HCT116 (cell line): ENCODE measurements around the gene STK32C. TPM values are rescaled to one million over a fixed set of nuclear protein-coding genes. Genes with fewer than 3 reads are reported as not detected.

Source experiments
- ATAC-seq: fragments of 200-7000 bp; cut with Tn5 transposase; 2 replicates; pipeline ENCODE4 v1.9.1; 2020; ENCODE audit warnings: mild to moderate bottlenecking, moderate library complexity
- BruUV-seq: library from RNA; stranded (reverse); fragments of 400-500 nt; replicated peaks from 2 replicates; lab custom pipeline; 2021; lab: Mats Ljungman, UMichigan
- CTCF ChIA-PET: fragments of 300-600 bp; sonication (Branson Sonifier 250); formaldehyde crosslinking; loops from one replicate; lab custom pipeline; 2021; ENCODE audit warnings: antibody characterized with exemption; lab: Charles Lee
- POLR2A ChIA-PET: fragments of 300-600, 350-600 bp; sonication (Branson Sonifier 250); formaldehyde crosslinking; loops from one replicate; lab custom pipeline; 2021; ENCODE audit warnings: antibody characterized with exemption; lab: Charles Lee
- RAD21 ChIA-PET, 2 experiments: fragments of 300-600 bp; sonication (Branson Sonifier 250); formaldehyde crosslinking; loops; one replicate each; lab custom pipeline; 2023; ENCODE audit warnings: low total read pairs in 2 of 2; ENCODE audit not compliant: uncharacterized antibody in 2 of 2, unreplicated experiment in 2 of 2, low non-redundant PET in 1 of 2; lab: Charles Lee
- DNase-seq: peaks from one replicate; pipeline ENCODE4 v3.0.0-alpha.2; 2010; ENCODE audit warnings: low read depth, low spot score
- H2AFZ ChIP-seq: fragments of 200-600 bp; shearing (Covaris generic), sonication (generic); 2 replicates; pipeline ENCODE4 v1.6.1; 2017; ENCODE audit warnings: low read depth, mixed run types, mixed read lengths, antibody characterized with exemption, low read length; ENCODE audit not compliant: poor library complexity, severe bottlenecking
- H3K27ac ChIP-seq: 2 replicates; pipeline ENCODE4 v1.5.1; 2012; ENCODE audit warnings: low read depth, low read length
- H3K27me3 ChIP-seq: fragments of 200-600 bp; sonication (generic); 2 replicates; pipeline ENCODE4 v1.6.1; 2016; ENCODE audit warnings: mixed run types, low read length, mixed read lengths; ENCODE audit not compliant: insufficient read depth
- H3K36me3 ChIP-seq, 2 experiments: fragments of 200-500 bp in 1 of 2; fragments of 200-600 bp in 1 of 2; sonication (Bioruptor generic) in 1 of 2; sonication (generic) in 1 of 2; 2 replicates each; pipeline versions ENCODE4 v1.5.1 to v1.6.1; 2014 to 2016; ENCODE audit warnings: low read length in 2 of 2, inconsistent platforms in 1 of 2, mixed read lengths in 1 of 2, mixed run types in 1 of 2; ENCODE audit not compliant: insufficient read depth in 2 of 2, control insufficient read depth in 1 of 2
- H3K4me1 ChIP-seq, 2 experiments: fragments of 200-600 bp in 1 of 2; sonication (generic) in 1 of 2; 2 replicates each; pipeline versions ENCODE4 v1.5.1 to v1.6.1; 2012 to 2017; ENCODE audit warnings: low read length in 2 of 2, inconsistent platforms in 1 of 2, mild to moderate bottlenecking in 1 of 2, mixed read lengths in 1 of 2, mixed run types in 1 of 2, moderate library complexity in 1 of 2; ENCODE audit not compliant: insufficient read depth in 2 of 2, control insufficient read depth in 1 of 2
- H3K4me2 ChIP-seq: fragments of 200-600 bp; sonication (generic); 2 replicates; pipeline ENCODE4 v1.6.1; 2017; ENCODE audit warnings: mixed run types, low read length, mixed read lengths
- H3K4me3 ChIP-seq, 2 experiments: fragments of 200-600 bp in 1 of 2; sonication (generic) in 1 of 2; replicated peaks in 1 of 2; 2 replicates each; pipeline ENCODE4 v1.5.1; 2011 to 2016; ENCODE audit warnings: low read length in 2 of 2, control low read depth in 1 of 2, low read depth in 1 of 2, mild to moderate bottlenecking in 1 of 2, mixed read lengths in 1 of 2, mixed run types in 1 of 2
- H3K79me2 ChIP-seq: fragments of 200-600 bp; sonication (generic); 2 replicates; pipeline ENCODE4 v1.6.1; 2017; ENCODE audit warnings: mild to moderate bottlenecking, mixed run types, low read length, moderate library complexity, mixed read lengths; ENCODE audit not compliant: insufficient read depth
- H3K9ac ChIP-seq: fragments of 200-600 bp; sonication (generic); 2 replicates; pipeline ENCODE4 v1.6.1; 2016; ENCODE audit warnings: low read length, mixed read lengths
- H3K9me2 ChIP-seq: fragments of 200-600 bp; sonication (generic), shearing (Covaris generic); 2 replicates; pipeline ENCODE4 v1.6.1; 2017; ENCODE audit warnings: mixed run types, mild to moderate bottlenecking, moderate library complexity; ENCODE audit not compliant: insufficient read depth
- H3K9me3 ChIP-seq, 2 experiments: fragments of 200-500 bp in 1 of 2; fragments of 200-600 bp in 1 of 2; sonication (Bioruptor generic) in 1 of 2; sonication (generic) in 1 of 2; 2 replicates each; pipeline ENCODE4 v1.6.1; 2014 to 2017; ENCODE audit warnings: low read length in 2 of 2, mixed read lengths in 2 of 2, inconsistent platforms in 1 of 2, low read depth in 1 of 2, mild to moderate bottlenecking in 1 of 2, mixed run types in 1 of 2, moderate library complexity in 1 of 2; ENCODE audit not compliant: control insufficient read depth in 1 of 2, insufficient read depth in 1 of 2
- H4K20me1 ChIP-seq: fragments of 200-600 bp; sonication (generic), shearing (Covaris generic); 2 replicates; pipeline ENCODE4 v1.6.1; 2017; ENCODE audit warnings: mixed run types, mild to moderate bottlenecking, moderate library complexity; ENCODE audit not compliant: insufficient read depth
- CEBPB ChIP-seq: IDR thresholded peaks from 2 replicates; pipeline ENCODE4 v1.6.1; 2012; ENCODE audit warnings: low read depth
- CTCF ChIP-seq, 3 experiments: fragments of 200-600 bp in 1 of 3; sonication (generic) in 1 of 3; IDR thresholded peaks in 2 of 3; conservative IDR thresholded peaks in 1 of 3; 2 replicates each; pipeline ENCODE4 v1.5.1; 2012 to 2017; ENCODE audit warnings: low read depth in 2 of 3, low read length in 2 of 3, antibody characterized with exemption in 1 of 3, borderline replicate concordance in 1 of 3, control low read depth in 1 of 3, mild to moderate bottlenecking in 1 of 3, mixed read lengths in 1 of 3, mixed run types in 1 of 3, moderate library complexity in 1 of 3; ENCODE audit not compliant: insufficient read depth in 1 of 3
- EGR1 ChIP-seq: IDR thresholded peaks from 2 replicates; pipeline ENCODE4 v1.6.1; 2012; ENCODE audit warnings: low read depth
- EZH2 ChIP-seq: fragments of 200-600 bp; sonication (generic); IDR thresholded peaks from 2 replicates; pipeline ENCODE4 v1.6.1; 2017; ENCODE audit warnings: antibody characterized with exemption, mixed run types
- POLR2AphosphoS5 ChIP-seq: IDR thresholded peaks from 2 replicates; pipeline ENCODE4 v1.6.1; 2011; ENCODE audit warnings: mild to moderate bottlenecking, low read depth, low read length, moderate library complexity
- SIN3A ChIP-seq: IDR thresholded peaks from 2 replicates; pipeline ENCODE4 v1.6.1; 2012; ENCODE audit warnings: low read depth
- SRF ChIP-seq: IDR thresholded peaks from 2 replicates; pipeline ENCODE4 v1.6.1; 2012; ENCODE audit warnings: low read depth
- ZBTB33 ChIP-seq: IDR thresholded peaks from 2 replicates; pipeline ENCODE4 v1.6.1; 2011; ENCODE audit warnings: mild to moderate bottlenecking, low read length, moderate library complexity; ENCODE audit not compliant: insufficient replicate concordance; ENCODE audit errors: extremely low read depth
- ZNF274 ChIP-seq: fragments of 200-500 bp; sonication (Bioruptor generic); IDR thresholded peaks from 2 replicates; pipeline ENCODE4 v1.6.1; 2014; ENCODE audit warnings: mild to moderate bottlenecking, low read depth, low read length, inconsistent platforms
- intact Hi-C: fragments of 100-400 bp; cut with micrococcal nuclease; formaldehyde crosslinking; loops from 2 replicates; pipeline ENCODE4 v1.10.0; 2022
- total RNA-seq: library from RNA; stranded (reverse); gene quantifications from one replicate; pipeline ENCODE4 v1.2.1, GENCODE V29; 2021; ENCODE audit not compliant: unreplicated experiment
- TF ChIP-seq, protein P1 (sequence below): IDR thresholded peaks from 2 replicates; pipeline ENCODE4 v1.6.1; 2012

The STK32C gene
- total RNA-seq, 1 experiment from 2014 or later: 29.7 TPM

DNA sequence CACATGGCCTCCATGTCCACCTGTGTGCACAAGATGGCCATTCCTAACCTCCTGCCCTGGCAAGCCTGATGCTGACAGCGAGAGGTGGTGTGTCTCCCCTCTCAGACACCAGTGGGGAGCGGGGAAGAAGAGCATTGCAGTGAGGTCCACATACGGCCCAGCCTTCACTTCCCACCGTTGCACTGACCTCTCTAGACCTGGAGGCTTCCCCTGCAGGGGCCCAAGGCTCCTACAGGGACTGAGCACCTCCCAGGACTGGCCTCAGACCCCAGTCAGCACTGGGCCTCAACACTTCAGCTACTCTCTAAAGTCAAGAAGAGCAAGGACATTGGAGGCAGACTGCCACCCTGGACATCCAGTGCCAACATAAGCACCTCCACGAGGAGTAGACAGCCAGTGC is 15.9 kb downstream of the STK32C start:
- no peaks in the 10 kb centered on the region for H3K27me3 ChIP-seq
- ChIA-PET POLR2A (no interaction called here), RAD21 (no interaction called here), CTCF (no interaction called here)
- H3K9me2 ChIP-seq: no peaks in the 10 kb centered on the region
- DNase-seq (no peak), ATAC-seq (no peak)
- H4K20me1 ChIP-seq: no peaks in the 10 kb centered on the region
- H3K9ac ChIP-seq: no peak overlapping the region
- H3K36me3 ChIP-seq: no peaks in the 10 kb centered on the region
- H3K9me3 ChIP-seq: no peaks in the 10 kb centered on the region
- H3K4me1 ChIP-seq: no peaks in the 10 kb centered on the region
- H3K79me2 ChIP-seq: no peaks in the 10 kb centered on the region; the same call in 1 of the 2 replicates
- H3K27ac ChIP-seq: no peak overlapping the region
- no peak overlapping the region for H3K4me2 ChIP-seq
- intact Hi-C loops: no loop called here
- no peak overlapping the region for H2AFZ ChIP-seq
- no peak for TF ChIP-seq ZBTB33
- TF ChIP-seq CEBPB: no peak
- no peak for TF ChIP-seq POLR2AphosphoS5
- TF ChIP-seq, all 23 proteins: peak for 0
- BruUV-seq: no TSS peak
- H3K4me3 ChIP-seq: no peak overlapping the region

DNA sequence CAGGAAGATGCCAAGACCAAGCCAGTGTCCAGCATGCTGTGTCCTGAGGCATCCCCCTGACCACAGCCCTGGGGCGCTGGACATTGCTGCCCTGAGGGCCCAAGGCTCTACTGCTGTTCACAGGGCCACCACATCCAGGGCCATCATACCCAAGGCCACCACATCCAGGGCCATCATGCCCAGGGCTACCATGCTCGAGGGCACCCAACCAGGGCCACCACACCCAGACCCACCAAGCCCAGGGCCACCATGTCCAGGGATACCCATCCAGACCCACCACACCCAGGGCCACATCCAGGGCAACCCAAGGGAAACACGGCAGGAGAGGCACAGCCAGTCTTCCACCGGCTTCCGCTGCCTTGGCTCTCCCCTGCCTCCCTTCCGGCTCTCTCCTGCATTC is 17.1 kb downstream of the STK32C start:
- Histone ChIP-seq H3K27ac (no peak overlapping the region), H3K4me1 (no peaks in the 10 kb centered on the region), H3K79me2 (no peaks in the 10 kb centered on the region; the same call in 1 of the 2 replicates), H4K20me1 (no peaks in the 10 kb centered on the region), H2AFZ (no peak overlapping the region), H3K9ac (no peak overlapping the region), H3K27me3 (no peaks in the 10 kb centered on the region), H3K36me3 (no peaks in the 10 kb centered on the region), H3K9me2 (no peaks in the 10 kb centered on the region), H3K9me3 (no peaks in the 10 kb centered on the region), H3K4me3 (no peak overlapping the region), H3K4me2 (no peak overlapping the region)
- ATAC-seq (no peak), DNase-seq (no peak)
- POLR2A ChIA-PET: no interaction called here
- CTCF ChIA-PET: no interaction called here
- RAD21 ChIA-PET: no interaction called here
- intact Hi-C loops: no loop called here
- no TSS peak for BruUV-seq
- TF ChIP-seq SIN3A: no peak
- TF ChIP-seq EGR1: no peak
- TF ChIP-seq, protein P1, sequence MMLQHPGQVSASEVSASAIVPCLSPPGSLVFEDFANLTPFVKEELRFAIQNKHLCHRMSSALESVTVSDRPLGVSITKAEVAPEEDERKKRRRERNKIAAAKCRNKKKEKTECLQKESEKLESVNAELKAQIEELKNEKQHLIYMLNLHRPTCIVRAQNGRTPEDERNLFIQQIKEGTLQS: no peak
- TF ChIP-seq CTCF (IDR thresholded peaks at IDR 0.05 in 2 of 3, conservative IDR thresholded peaks at IDR 0.05 in 1 of 3; ENCODE audit: borderline replicate concordance in 1 of 3, insufficient read depth in 1 of 3, low read depth in 2 of 3, low read length in 2 of 3): no peak
- TF ChIP-seq EZH2: no peak
- TF ChIP-seq SRF: no peak
- TF ChIP-seq POLR2AphosphoS5: no peak
- no peak for TF ChIP-seq ZNF274
- TF ChIP-seq ZBTB33: no peak
